K562 (cell line): ENCODE data around the gene CRYZL1. TPM values are rescaled to one million over a fixed set of nuclear protein-coding genes. Genes with fewer than 3 reads are reported as not detected.

Source experiments
- ARID4B ChIP-seq: sonication (generic); formaldehyde crosslinking; IDR thresholded peaks from 2 replicates; pipeline ENCODE4 v1.8.0; 2022; ENCODE audit warnings: mild to moderate bottlenecking, missing genetic modification reagents
- ESRRB ChIP-seq: fragments of 250-450 bp; sonication (Bioruptor Pico); IDR thresholded peaks from 2 replicates; pipeline ENCODE4 v1.5.0; 2020; ENCODE audit warnings: mild to moderate bottlenecking, moderate library complexity, borderline replicate concordance
- HNRNPH1 ChIP-seq: fragments of 200-400 bp; formaldehyde crosslinking; optimal IDR thresholded peaks from 2 replicates; pipeline ENCODE3; 2017; ENCODE audit warnings: low read depth, mild to moderate bottlenecking, low read length, moderate library complexity
- JUN ChIP-seq, 2 experiments: sonication (generic) in 1 of 2; formaldehyde crosslinking in 1 of 2; IDR thresholded peaks; 2 replicates each; pipeline versions ENCODE4 v1.6.1 to v1.8.0; 2012 to 2022; ENCODE audit warnings: borderline replicate concordance in 2 of 2, mild to moderate bottlenecking in 2 of 2, improper control_type of control experiment in 1 of 2, low read depth in 1 of 2, low read length in 1 of 2, missing genetic modification reagents in 1 of 2
- KDM2B ChIP-seq: fragments of 250-450 bp; sonication (Bioruptor Pico); IDR thresholded peaks from 2 replicates; pipeline ENCODE4 v1.8.0; 2021; ENCODE audit warnings: mild to moderate bottlenecking, moderate library complexity
- NKRF ChIP-seq: fragments of 450-650 bp; IDR thresholded peaks from 2 replicates; pipeline ENCODE4 v1.6.1; 2016; ENCODE audit warnings: borderline replicate concordance
- NR2C2 ChIP-seq, 2 experiments: fragments of 200-800 bp in 1 of 2; sonication (Bioruptor generic) in 1 of 2; sonication (generic) in 1 of 2; formaldehyde crosslinking in 1 of 2; IDR thresholded peaks; 2 replicates each; pipeline versions ENCODE4 v1.6.1 to v1.8.0; 2016 to 2022; ENCODE audit warnings: mild to moderate bottlenecking in 1 of 2, missing compliant biosample characterization in 1 of 2, missing genetic modification characterization in 1 of 2, missing genetic modification reagents in 1 of 2
- POLR2H ChIP-seq: IDR thresholded peaks from 2 replicates; pipeline ENCODE4 v1.6.1; 2016; ENCODE audit warnings: missing genetic modification characterization, low read depth, mild to moderate bottlenecking, control low read depth, missing compliant biosample characterization, moderate library complexity
- RBM25 ChIP-seq: fragments of 200-400 bp; formaldehyde crosslinking; IDR thresholded peaks from 2 replicates; pipeline ENCODE4 v1.6.1; 2018; ENCODE audit warnings: low read length, low read depth, moderate library complexity; ENCODE audit not compliant: severe bottlenecking
- RHOXF2B ChIP-seq: fragments of 250-450 bp; sonication (Bioruptor Pico); conservative IDR thresholded peaks from 2 replicates; pipeline ENCODE4 v1.5.1; 2021
- SMARCC2 ChIP-seq: fragments of 450-650 bp; IDR thresholded peaks from 2 replicates; pipeline ENCODE4 v1.6.1; 2017; ENCODE audit warnings: antibody characterized with exemption, moderate library complexity, mild to moderate bottlenecking, low read depth
- SNRNP70 ChIP-seq: fragments of 200-400 bp; formaldehyde crosslinking; optimal IDR thresholded peaks from 2 replicates; pipeline ENCODE3; 2017; ENCODE audit warnings: low read depth, low read length
- ZNF212 ChIP-seq: fragments of 450-650 bp; formaldehyde crosslinking; IDR thresholded peaks from 2 replicates; pipeline ENCODE4 v1.4.0; 2020; ENCODE audit warnings: mild to moderate bottlenecking
- ZNF395 ChIP-seq: fragments of 200-800 bp; sonication (Bioruptor generic); IDR thresholded peaks from 2 replicates; pipeline ENCODE4 v1.6.1; 2017; ENCODE audit warnings: missing genetic modification characterization, missing compliant biosample characterization
- ZNF655 ChIP-seq: fragments of 250-450 bp; sonication (Bioruptor Pico); IDR thresholded peaks from 2 replicates; pipeline ENCODE4 v1.5.0; 2021
- ZNF696 ChIP-seq: fragments of 250-450 bp; sonication (Bioruptor Pico); conservative IDR thresholded peaks from 2 replicates; pipeline ENCODE4 v1.4.0; 2020; ENCODE audit warnings: mild to moderate bottlenecking, moderate library complexity
- ZNF76 ChIP-seq: fragments of 250-450 bp; sonication (Bioruptor Pico); IDR thresholded peaks from 2 replicates; pipeline ENCODE4 v1.4.0; 2020; ENCODE audit warnings: mild to moderate bottlenecking, moderate library complexity, borderline replicate concordance
- polyA plus RNA-seq, 8 experiments: library from polyadenylated mRNA; depleted of rRNA in 4 of 8; stranded (reverse) in 5 of 8; unstranded in 3 of 8; fragments of >200 nt; fragmentation: Nextera tagmentation in 2 of 8; fragmentation: Illumina TruSeq in 1 of 8; extraction: Ambion mirVana in 2 of 8; extraction: Trizol in 1 of 8; gene quantifications; 2 replicates each; pipeline versions ENCODE4 v1.2.1 to v1.2.3, GENCODE V29; 2011 to 2014; ENCODE audit warnings: inconsistent platforms in 1 of 8, missing spikeins in 1 of 8
- total RNA-seq, 7 experiments: library from RNA; depleted of rRNA in 6 of 7; stranded (reverse); fragments of >200 nt in 6 of 7; fragmentation: Illumina TruSeq in 2 of 7; extraction: Trizol in 2 of 7; gene quantifications; 2 replicates each; pipeline versions ENCODE4 v1.2.1 to v1.2.3, GENCODE V29; 2011 to 2021; ENCODE audit warnings: low replicate concordance in 1 of 7

The CRYZL1 gene
- total and polyA plus RNA-seq, 9 of the 15 experiments (the other 6 are each of a cell fraction or from before 2014, with no cell fraction given): 19.9 to 98.2 (median 39.2) TPM

GRCh38 chr21:33641352-33642026, at the start of gene CRYZL1 (continued):
- peak; percentile 62; the same call in 1 of the 2 replicates for TF ChIP-seq NKRF
- no peak for TF ChIP-seq ZNF76 (CRISPR knock-in tag)
- TF ChIP-seq SMARCC2: peak; percentile 40; the same call in 1 of the 2 replicates
- TF ChIP-seq ESRRB (CRISPR knock-in tag): no peak
- TF ChIP-seq RBM25: peak; percentile 79
- TF ChIP-seq HNRNPH1: no peak
- TF ChIP-seq KDM2B (CRISPR knock-in tag): 0 out of 2 replicates have a peak, but pooled peaks have one; percentile 41
- TF ChIP-seq ZNF395: no peak
- peak; percentile 94 for TF ChIP-seq ARID4B
- TF ChIP-seq POLR2H (tag): peak; percentile 69
- no peak for TF ChIP-seq ZNF655 (CRISPR knock-in tag)
- TF ChIP-seq NR2C2 (CRISPR knock-in tag; IDR thresholded peaks at IDR 0.05): peak; percentile 79
- peak; percentile 84 for TF ChIP-seq NR2C2 (tag; IDR thresholded peaks at IDR 0.05)
- no peak for TF ChIP-seq SNRNP70
- no peak for TF ChIP-seq ZNF696 (CRISPR knock-in tag)
- no peak for TF ChIP-seq ZNF212
- no peak for TF ChIP-seq RHOXF2B (CRISPR knock-in tag)
- no peak for TF ChIP-seq JUN (IDR thresholded peaks at IDR 0.05; ENCODE audit: borderline replicate concordance, low read depth, low read length)
- TF ChIP-seq JUN (CRISPR knock-in tag; IDR thresholded peaks at IDR 0.05; ENCODE audit: borderline replicate concordance): peak; percentile 88; the same call in 1 of the 2 replicates
